Prostate gland (tissue), 2 donors: Measurements from ENCODE around the gene SKAP2. TPM values are rescaled to one million over a fixed set of nuclear protein-coding genes. Genes with fewer than 3 reads are reported as not detected.

Source experiments
- DNase-seq: peaks from one replicate; pipeline ENCODE4 v3.0.0-alpha.2; 2019; ENCODE audit warnings: low spot score
- H3K27ac ChIP-seq, 2 donors: fragments of 200-600 bp; sonication (generic); 2 replicates each; pipeline ENCODE4 v1.5.1; 2017 to 2019
- H3K27me3 ChIP-seq: fragments of 200-600 bp; sonication (generic); replicated peaks from 2 replicates; pipeline ENCODE4 v1.5.1; 2019; ENCODE audit not compliant: insufficient read depth
- H3K36me3 ChIP-seq, 2 donors: fragments of 200-600 bp; sonication (generic); 1 replicate in 1 of 2; 2 replicates in 1 of 2; pipeline versions ENCODE4 v1.5.1 to v1.8.1; 2017 to 2019
- H3K4me1 ChIP-seq: fragments of 200-600 bp; sonication (generic); replicated peaks from 2 replicates; pipeline ENCODE4 v1.5.1; 2019
- H3K4me3 ChIP-seq, 2 donors: fragments of 200-600 bp; sonication (generic); 2 replicates each; pipeline ENCODE4 v1.5.1; 2017 to 2019
- H3K9me3 ChIP-seq: fragments of 200-600 bp; sonication (generic); 2 replicates; pipeline ENCODE4 v1.5.1; 2017
- CTCF ChIP-seq, 4 experiments: fragments of 200-600 bp in 2 of 4; fragments of 450-650 bp in 2 of 4; sonication (generic) in 2 of 4; IDR thresholded peaks; 1 replicate in 3 of 4; 2 replicates in 1 of 4; pipeline ENCODE4 v1.5.1; 2016 to 2019; ENCODE audit warnings: antibody characterized with exemption in 4 of 4, mild to moderate bottlenecking in 2 of 4, moderate library complexity in 2 of 4
- POLR2A ChIP-seq: fragments of 450-650 bp; IDR thresholded peaks from one replicate; pipeline ENCODE4 v1.6.1; 2016; ENCODE audit warnings: antibody characterized with exemption, mild to moderate bottlenecking
- POLR2AphosphoS5 ChIP-seq: sonication (generic); formaldehyde crosslinking; IDR thresholded peaks from one replicate; pipeline ENCODE4 v1.6.1; 2017; ENCODE audit warnings: antibody characterized with exemption
- WGBS: methylation state at CpG from one replicate; pipeline ENCODE4 v1.1.5; 2018; 5-methylcytosine and 5-hydroxymethylcytosine counted together
- intact Hi-C: fragments of 100-400 bp; cut with DNase I; formaldehyde crosslinking; loops from one replicate; pipeline ENCODE4 v1.14.2; 2022
- total RNA-seq, 2 donors: library from RNA; depleted of rRNA; stranded (reverse); fragments of >200 nt; gene quantifications; one replicate each; pipeline ENCODE4 v1.1.0, GENCODE V29; 2016

Gene SKAP2
- total RNA-seq, 2 donors from 2014 or later, result 16.1 to 25.6 TPM

- H3K9me3 ChIP-seq, result no peaks in the 10 kb centered on the region
- H3K4me3 ChIP-seq, result no peak overlapping the region
These were observed 219.3 kb downstream of the SKAP2 start for GRCh38 chr7:26645121-26645520.

DNA sequence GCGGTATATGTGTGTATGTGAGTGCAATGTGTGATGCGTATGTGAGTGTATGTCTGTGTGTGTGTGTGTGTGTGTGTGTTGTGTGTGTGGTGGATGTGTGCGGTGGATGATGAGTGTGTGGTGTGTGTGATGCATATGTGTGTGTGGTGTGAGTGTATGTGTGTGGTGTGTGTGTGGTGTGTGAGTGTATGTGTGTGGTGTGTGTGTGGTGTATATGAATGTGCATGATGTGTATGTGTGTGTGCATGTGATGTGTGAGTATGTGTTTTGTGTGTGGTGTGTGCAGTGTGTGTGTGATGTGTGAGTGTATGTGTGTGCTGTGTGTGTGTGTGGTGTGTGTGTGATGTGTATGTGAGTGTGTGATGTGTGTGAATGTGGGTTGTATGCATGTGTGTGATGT, 222.0 kb downstream of the SKAP2 start:
- H3K27me3 ChIP-seq, result no peaks in the 10 kb centered on the region
- H3K27ac ChIP-seq, result no peak overlapping the region
- no peaks in the 10 kb centered on the region for H3K4me1 ChIP-seq
- H3K4me3 ChIP-seq, result no peak overlapping the region
- 92% methylated on average over 3 of the region's 3 CpGs for WGBS
- TF ChIP-seq CTCF (IDR thresholded peaks at IDR 0.05) (no peak), POLR2A (no peak), POLR2AphosphoS5 (no peak)
- DNase-seq, result no peak
- no peaks in the 10 kb centered on the region for H3K36me3 ChIP-seq
- intact Hi-C loops, result no loop called here
- H3K9me3 ChIP-seq, result no peaks in the 10 kb centered on the region

More at GRCh38 chr7:26645121-26645520, 219.3 kb downstream of the SKAP2 start:
- DNase-seq, result no peak
- Histone ChIP-seq H3K4me1 (no peaks in the 10 kb centered on the region), H3K36me3 (no peaks in the 10 kb centered on the region), H3K27ac (no peak overlapping the region), H3K27me3 (no peaks in the 10 kb centered on the region)
- TF ChIP-seq CTCF (IDR thresholded peaks at IDR 0.05) (no peak), POLR2AphosphoS5 (no peak), POLR2A (no peak)
- 82% methylated on average over 6 of the region's 6 CpGs for WGBS
- intact Hi-C loops, result no loop called here

- Histone ChIP-seq H3K36me3 (no peaks in the 10 kb centered on the region), H3K9me3 (no peaks in the 10 kb centered on the region), H3K4me3 (no peak overlapping the region), H3K4me1 (no peaks in the 10 kb centered on the region), H3K27ac (no peak overlapping the region), H3K27me3 (no peaks in the 10 kb centered on the region)
- 96% methylated on average over 5 of the region's 5 CpGs for WGBS
- intact Hi-C loops, result no loop called here
- no peak for TF ChIP-seq POLR2A
- no peak for TF ChIP-seq POLR2AphosphoS5
- DNase-seq, result no peak
These were observed 224.7 kb downstream of the SKAP2 start for GRCh38 chr7:26639695-26640094.

DNA sequence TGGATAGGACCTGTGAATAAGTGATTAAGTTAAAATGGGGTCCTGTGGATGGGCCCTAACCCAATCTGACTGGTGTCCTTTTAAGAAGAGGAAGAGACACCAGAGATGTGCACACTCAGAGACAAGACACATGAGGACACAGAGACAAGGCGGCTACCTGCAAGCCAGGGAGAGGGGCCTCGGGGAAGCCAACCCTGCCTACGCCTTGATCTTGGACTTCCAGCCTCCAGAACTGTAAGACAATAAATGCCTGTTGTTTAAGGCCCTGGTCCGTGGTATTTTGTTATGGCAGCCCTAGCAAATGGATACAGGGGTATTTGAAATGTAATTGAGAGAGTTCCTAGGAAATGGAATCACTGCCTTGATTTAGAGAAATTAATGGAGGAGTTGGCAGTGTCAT, 225.3 kb downstream of the SKAP2 start:
- no peak overlapping the region for H3K4me3 ChIP-seq
- TF ChIP-seq POLR2AphosphoS5 (no peak), CTCF (IDR thresholded peaks at IDR 0.05) (no peak), POLR2A (no peak)
- intact Hi-C loops, result no loop called here
- H3K4me1 ChIP-seq, result no peaks in the 10 kb centered on the region
- 94% methylated on average over 4 of the region's 4 CpGs for WGBS
- H3K36me3 ChIP-seq, result no peaks in the 10 kb centered on the region
- DNase-seq, result no peak
- H3K27ac ChIP-seq, result no peak overlapping the region
- no peaks in the 10 kb centered on the region for H3K9me3 ChIP-seq
- no peaks in the 10 kb centered on the region for H3K27me3 ChIP-seq

DNA sequence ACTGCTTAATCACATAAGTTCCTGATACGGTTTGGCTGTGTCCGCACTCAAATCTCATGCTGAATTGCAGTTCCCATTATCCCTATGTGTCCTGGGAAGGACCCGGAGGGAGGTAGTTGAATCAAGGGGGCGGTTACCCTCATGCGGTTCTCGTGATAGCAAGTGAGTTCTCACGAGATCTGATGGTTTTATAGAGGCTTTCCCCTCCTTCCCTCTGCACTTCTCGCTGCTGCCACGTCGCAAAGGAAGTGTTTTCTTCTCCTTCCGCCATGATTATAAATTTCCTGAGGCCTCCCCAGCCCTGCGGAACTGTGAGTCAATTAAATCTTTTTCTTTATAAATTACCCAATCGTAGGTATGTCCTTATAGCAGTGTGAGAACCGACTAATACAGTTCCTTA, 226.2 kb downstream of the SKAP2 start:
- no peaks in the 10 kb centered on the region for H3K4me1 ChIP-seq
- TF ChIP-seq POLR2A (no peak), CTCF (IDR thresholded peaks at IDR 0.05) (no peak), POLR2AphosphoS5 (no peak)
- WGBS, result 86% methylated on average over 14 of the region's 14 CpGs
- H3K27ac ChIP-seq, result no peak overlapping the region
- intact Hi-C loops, result no loop called here
- H3K27me3 ChIP-seq, result no peaks in the 10 kb centered on the region
- H3K9me3 ChIP-seq, result no peaks in the 10 kb centered on the region
- H3K4me3 ChIP-seq, result no peak overlapping the region
- H3K36me3 ChIP-seq, result no peaks in the 10 kb centered on the region
- no peak for DNase-seq
